Stimulated activated effector memory CD8-positive, alpha-beta T cell treated with anti-CD3 and anti-CD28 coated beads, Interleukin-12 subunit alpha, Interleukin-12 subunit beta, amount 100 ng/mL, for 72 hours (primary cell): Measurements from ENCODE around the gene CCDC85C.
A peak's percentile ranks its signal among the peaks of the same experiment; 100 is the strongest.

Experiments
- ATAC-seq: fragments of 150-1000 bp; cut with Tn5 transposase; 2 replicates; pipeline ENCODE4 v1.10.0; 2021
- DNase-seq, 2 donors: peaks; one replicate each; pipeline ENCODE4 v3.0.0; 2021 to 2022; ENCODE audit warnings: low spot score in 2 of 2
- H3K27ac Mint-ChIP-seq: one replicate; pipeline ENCODE4 v1.8.0; 2022; ENCODE audit warnings: mild to moderate bottlenecking, mixed read lengths
- H3K36me3 Mint-ChIP-seq: one replicate; pipeline ENCODE4 v1.8.0; 2022; ENCODE audit warnings: mild to moderate bottlenecking, mixed read lengths
- H3K4me1 Mint-ChIP-seq: one replicate; pipeline ENCODE4 v1.8.0; 2022; ENCODE audit warnings: mixed read lengths
- H3K4me3 Mint-ChIP-seq: one replicate; pipeline ENCODE4 v1.8.0; 2022; ENCODE audit warnings: mild to moderate bottlenecking, mixed read lengths
- H3K9me3 Mint-ChIP-seq: one replicate; pipeline ENCODE4 v1.8.0; 2022; ENCODE audit warnings: mixed read lengths

CCDC85C gene

DNA sequence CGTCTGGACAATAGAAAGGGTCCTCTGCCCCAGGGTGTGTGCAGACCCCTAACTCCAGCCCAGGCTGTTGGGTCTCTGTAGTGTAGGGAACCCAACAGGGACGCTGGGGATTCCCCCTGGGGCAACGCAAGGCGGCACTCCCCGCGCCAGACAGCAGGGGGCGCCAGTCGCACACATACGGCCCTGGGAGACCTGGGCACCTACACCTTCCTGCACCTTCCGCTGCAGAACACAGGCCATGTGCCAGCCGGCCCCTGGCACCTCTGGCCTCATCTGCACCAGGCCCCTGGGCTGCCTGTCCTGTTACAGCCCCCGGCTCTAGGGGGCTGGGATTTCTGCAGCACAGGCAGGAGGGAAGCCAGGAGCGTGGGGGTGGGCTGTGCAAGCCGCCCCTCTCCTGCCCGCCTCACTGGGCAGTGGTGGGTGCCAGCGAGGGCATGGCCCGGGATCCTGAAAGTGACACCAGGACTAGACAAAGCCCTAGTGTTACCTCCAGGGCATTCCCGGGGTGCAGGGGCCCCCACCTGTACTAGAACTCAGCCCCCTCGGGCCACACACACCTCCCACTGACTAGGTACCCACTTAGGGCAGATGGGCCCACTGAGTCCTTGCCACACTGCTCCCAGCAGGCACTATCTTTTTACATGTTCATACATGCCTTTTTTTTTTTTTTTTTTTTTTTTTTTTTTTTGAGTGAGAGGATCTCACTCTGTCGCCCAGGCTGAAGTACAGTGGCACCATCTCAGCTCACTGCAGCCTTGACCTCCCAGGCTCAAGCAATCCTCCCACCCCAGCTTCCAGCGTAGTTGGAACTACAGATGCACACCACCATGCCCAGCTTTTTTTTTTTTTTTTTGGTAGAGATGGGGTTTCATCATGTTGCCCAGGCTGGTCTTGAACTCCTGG, 85.3 kb downstream of the CCDC85C start:
- H3K4me1 Mint-ChIP-seq = no peaks in the 10 kb centered on the region
- DNase-seq (peak; percentile 91 to 94), ATAC-seq (peak; percentile 76)
- H3K36me3 Mint-ChIP-seq = peaks cover 4% of the 10 kb centered on the region
- H3K9me3 Mint-ChIP-seq = no peaks in the 10 kb centered on the region
- no peak overlapping the region for H3K27ac Mint-ChIP-seq
- no peak overlapping the region for H3K4me3 Mint-ChIP-seq

GRCh38 chr14:99517643-99518381, 86.2 kb downstream of the CCDC85C start:
- Mint-ChIP-seq H3K4me1 (no peaks in the 10 kb centered on the region), H3K27ac (no peak overlapping the region), H3K4me3 (no peak overlapping the region), H3K9me3 (no peaks in the 10 kb centered on the region), H3K36me3 (peaks cover 5% of the 10 kb centered on the region)
- ATAC-seq = no peak
- no peak for DNase-seq

DNA sequence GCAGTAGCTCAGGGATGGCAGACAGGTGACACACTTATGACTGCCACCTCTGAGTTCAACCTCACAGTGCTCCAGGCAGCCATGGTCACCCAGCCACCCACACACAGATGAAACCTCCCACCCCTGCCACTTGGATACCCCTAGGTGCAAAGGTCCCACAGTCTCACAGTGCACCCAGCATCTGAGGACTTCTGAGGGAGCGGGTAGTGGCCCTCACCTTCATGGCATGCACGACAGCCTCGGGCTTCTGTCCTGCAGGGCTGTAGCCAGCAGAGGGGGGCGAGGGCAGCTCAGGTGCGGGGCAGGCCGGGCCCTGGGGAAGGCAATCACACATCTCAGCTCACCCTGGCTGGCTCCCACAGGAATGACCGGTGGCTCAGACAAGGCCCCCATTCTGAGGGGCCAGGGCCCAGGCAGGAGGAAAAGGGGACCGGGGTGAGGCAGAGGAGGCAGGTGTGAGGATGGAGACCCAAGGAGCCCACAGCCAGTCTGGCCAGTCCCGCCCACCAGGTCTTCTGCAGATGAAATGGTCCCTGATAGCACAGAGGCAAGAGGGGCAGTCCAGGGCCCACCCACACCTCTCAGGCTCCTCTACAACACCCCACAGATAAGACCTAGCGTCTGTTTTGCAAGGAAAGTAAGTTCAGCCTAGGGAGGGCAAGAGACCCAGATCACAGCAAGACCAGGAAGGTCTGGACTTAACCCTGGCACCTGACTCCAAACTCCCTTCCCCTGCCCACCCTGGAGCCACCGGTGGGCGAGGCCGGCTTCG, 87.0 kb downstream of the CCDC85C start:
- Mint-ChIP-seq H3K36me3 (peaks cover 13% of the 10 kb centered on the region), H3K9me3 (no peaks in the 10 kb centered on the region), H3K4me3 (no peak overlapping the region), H3K27ac (no peak overlapping the region), H3K4me1 (no peaks in the 10 kb centered on the region)
- DNase-seq (no peak), ATAC-seq (no peak)

DNA sequence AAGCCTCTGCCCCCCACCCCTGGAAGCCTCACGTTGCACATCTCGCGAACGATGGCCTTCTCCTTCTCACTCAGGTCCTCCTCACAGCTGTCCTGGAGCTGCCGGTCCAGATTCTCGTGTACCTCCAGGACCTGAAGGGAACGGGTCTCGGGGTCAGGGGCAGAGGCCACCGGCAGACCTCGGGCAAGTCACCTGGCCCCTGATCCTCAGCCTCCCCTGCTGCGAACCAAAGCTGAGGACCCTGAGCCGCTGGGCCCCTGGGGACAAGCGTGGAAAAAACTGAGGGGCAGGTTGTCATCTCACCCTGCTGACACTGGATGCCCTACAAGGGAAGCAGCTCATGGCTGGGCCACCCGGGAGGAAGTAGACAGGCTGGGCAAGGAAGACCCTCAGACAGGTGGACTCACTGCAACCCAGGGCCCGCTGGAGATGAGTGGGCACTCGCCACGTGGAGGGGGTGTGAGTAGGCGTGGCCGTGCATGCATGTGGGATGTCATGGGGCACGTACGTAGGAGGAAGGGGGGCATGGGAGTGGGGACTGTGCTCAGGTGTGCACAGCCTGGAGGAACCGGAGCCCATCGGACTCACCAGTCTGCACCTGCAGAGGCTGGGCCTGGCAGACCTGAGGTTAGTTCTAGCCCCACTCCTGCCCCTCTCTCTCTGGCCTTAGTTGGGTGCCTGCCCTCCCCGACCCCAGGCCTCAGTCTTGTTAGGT, 87.7 kb downstream of the CCDC85C start:
- Mint-ChIP-seq H3K27ac (no peak overlapping the region), H3K9me3 (no peaks in the 10 kb centered on the region), H3K36me3 (peaks cover 16% of the 10 kb centered on the region), H3K4me1 (no peaks in the 10 kb centered on the region), H3K4me3 (no peak overlapping the region)
- DNase-seq (no peak), ATAC-seq (no peak)

GRCh38 chr14:99515301-99516155, 88.5 kb downstream of the CCDC85C start:
- no peak for ATAC-seq
- no peak for DNase-seq
- H3K36me3 Mint-ChIP-seq = peaks cover 24% of the 10 kb centered on the region
- no peaks in the 10 kb centered on the region for H3K9me3 Mint-ChIP-seq
- no peak overlapping the region for H3K27ac Mint-ChIP-seq
- no peak overlapping the region for H3K4me3 Mint-ChIP-seq
- H3K4me1 Mint-ChIP-seq = no peaks in the 10 kb centered on the region

- Mint-ChIP-seq H3K36me3 (peaks cover 28% of the 10 kb centered on the region), H3K4me1 (no peaks in the 10 kb centered on the region), H3K4me3 (no peak overlapping the region), H3K27ac (peak overlapping the region; percentile 77), H3K9me3 (no peaks in the 10 kb centered on the region)
- DNase-seq = no peak
- no peak for ATAC-seq
Measured at GRCh38 chr14:99514552-99515300, 89.3 kb downstream of the CCDC85C start.

- ATAC-seq (no peak), DNase-seq (no peak)
- peaks cover 34% of the 10 kb centered on the region for H3K36me3 Mint-ChIP-seq
- peak overlapping the region; percentile 77 for H3K27ac Mint-ChIP-seq
- H3K4me1 Mint-ChIP-seq = no peaks in the 10 kb centered on the region
- H3K4me3 Mint-ChIP-seq = no peak overlapping the region
- H3K9me3 Mint-ChIP-seq = no peaks in the 10 kb centered on the region
Measured at GRCh38 chr14:99513946-99514551, 90.0 kb downstream of the CCDC85C start.

DNA sequence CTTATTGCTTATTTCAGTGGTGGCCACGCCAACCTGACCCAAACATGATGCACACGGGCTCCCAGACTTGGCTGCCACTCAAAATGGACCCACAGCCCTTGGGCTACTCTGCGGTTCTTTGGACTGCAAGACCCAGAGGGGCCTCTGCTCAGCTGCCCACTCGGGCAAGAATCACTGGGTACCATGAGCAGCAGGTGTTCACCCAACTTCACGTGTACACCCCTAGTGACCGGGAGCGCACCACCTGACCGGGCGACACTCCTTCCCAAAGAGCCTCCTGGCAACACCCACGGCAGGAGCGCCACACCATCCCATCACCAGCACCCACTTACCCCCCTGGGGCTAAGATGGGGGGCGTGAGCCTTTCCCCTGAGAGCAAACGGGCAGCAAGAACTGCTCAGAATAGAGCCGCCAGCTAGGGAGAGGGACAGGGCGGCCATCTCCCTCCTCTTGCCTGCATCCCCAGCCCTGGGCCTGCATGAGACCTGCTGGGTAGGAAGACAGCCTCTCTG, 90.8 kb downstream of the CCDC85C start:
- no peaks in the 10 kb centered on the region for H3K9me3 Mint-ChIP-seq
- H3K4me3 Mint-ChIP-seq = no peak overlapping the region
- ATAC-seq (no peak), DNase-seq (no peak)
- H3K27ac Mint-ChIP-seq = peak overlapping the region; percentile 77
- H3K36me3 Mint-ChIP-seq = peaks cover 42% of the 10 kb centered on the region
- no peaks in the 10 kb centered on the region for H3K4me1 Mint-ChIP-seq

DNA sequence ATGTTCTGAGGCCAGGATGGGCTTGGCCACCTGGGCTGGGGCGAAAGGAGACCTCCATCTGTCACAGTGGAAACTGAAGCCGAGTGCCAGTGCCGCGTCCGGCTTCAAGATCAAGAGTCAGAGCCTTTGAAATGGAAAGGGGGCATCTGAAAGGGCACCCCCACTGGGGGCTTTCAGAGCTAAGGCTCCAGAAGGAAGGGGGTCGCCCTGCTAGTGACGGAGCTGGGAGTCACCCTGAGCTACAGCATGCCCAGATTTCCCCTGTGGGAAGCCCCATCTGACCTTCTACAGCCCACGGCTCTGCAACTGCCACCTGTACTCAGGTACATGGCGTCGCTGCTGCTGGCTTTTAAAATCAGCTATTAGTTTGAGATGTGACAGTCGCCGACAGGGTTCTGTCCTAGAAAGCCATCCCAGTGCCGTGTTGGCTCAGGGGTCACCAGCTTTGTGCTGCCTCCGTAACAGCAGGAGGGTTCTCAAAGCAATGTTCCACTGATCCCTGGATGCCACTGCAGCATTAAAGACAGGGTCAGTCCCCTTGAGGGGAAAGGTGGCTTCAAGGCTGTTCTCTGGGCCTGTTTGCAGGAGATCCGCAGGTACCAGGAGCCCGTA, 91.3 kb downstream of the CCDC85C start:
- Mint-ChIP-seq H3K36me3 (peaks cover 48% of the 10 kb centered on the region), H3K27ac (no peak overlapping the region)
- ATAC-seq = no peak

DNA sequence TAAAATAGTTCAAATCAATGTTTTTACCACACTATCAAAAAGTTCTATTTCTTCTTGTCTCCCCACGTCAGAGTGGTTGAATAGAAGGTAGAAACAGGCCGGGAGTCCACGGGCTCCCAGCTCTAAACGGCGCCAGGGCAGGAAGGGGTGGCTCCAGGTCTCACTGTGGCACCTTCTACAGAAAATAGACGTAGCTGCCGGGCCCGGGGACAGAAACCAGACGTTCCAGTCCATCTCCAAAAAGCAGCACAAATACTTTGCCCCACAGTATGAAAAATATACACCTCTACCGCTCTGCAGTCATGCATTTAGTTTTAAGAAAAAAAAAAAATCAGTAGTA, 91.9 kb downstream of the CCDC85C start:
- DNase-seq (no peak), ATAC-seq (no peak)
- Mint-ChIP-seq H3K4me3 (no peak overlapping the region), H3K36me3 (peaks cover 54% of the 10 kb centered on the region), H3K4me1 (no peaks in the 10 kb centered on the region), H3K9me3 (no peaks in the 10 kb centered on the region), H3K27ac (no peak overlapping the region)

More for the DNA sequence above, 91.3 kb downstream of the CCDC85C start:
- DNase-seq = no peak
- H3K4me1 Mint-ChIP-seq = no peaks in the 10 kb centered on the region
- no peaks in the 10 kb centered on the region for H3K9me3 Mint-ChIP-seq
- no peak overlapping the region for H3K4me3 Mint-ChIP-seq

GRCh38 chr14:99511421-99512109, 92.4 kb downstream of the CCDC85C start:
- Mint-ChIP-seq H3K4me3 (no peak overlapping the region), H3K4me1 (no peaks in the 10 kb centered on the region), H3K9me3 (no peaks in the 10 kb centered on the region), H3K36me3 (peaks cover 59% of the 10 kb centered on the region), H3K27ac (no peak overlapping the region)
- ATAC-seq (no peak), DNase-seq (no peak)

DNA sequence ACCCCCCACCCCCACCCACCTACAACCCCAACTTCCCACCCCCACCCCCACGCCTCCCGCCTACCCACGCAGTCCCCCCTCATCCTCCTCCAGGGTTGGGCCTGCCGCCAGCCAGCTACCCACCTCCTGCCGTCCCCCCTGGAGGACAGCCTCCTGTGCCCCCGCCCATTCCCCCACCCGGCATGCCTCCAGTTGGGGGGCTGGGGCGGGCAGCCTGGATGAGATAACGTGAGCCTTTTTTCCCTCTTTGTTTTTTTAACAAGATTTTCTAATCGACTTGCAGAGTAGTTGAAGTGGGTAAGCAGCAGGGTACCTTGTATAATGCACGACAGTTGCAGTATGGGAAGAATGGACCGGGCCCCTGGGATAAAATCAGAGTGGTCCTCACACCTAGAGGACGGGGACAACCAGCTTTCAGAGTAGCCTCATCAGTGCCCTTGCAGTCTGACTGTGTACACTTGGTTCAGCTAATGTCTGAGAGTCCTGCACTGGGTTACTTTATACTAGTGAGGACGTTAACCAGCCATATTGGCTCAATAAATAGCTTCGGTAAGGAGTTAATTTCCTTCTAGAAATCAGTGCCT, 93.4 kb downstream of the CCDC85C start:
- H3K4me1 Mint-ChIP-seq = no peaks in the 10 kb centered on the region
- H3K36me3 Mint-ChIP-seq = peaks cover 68% of the 10 kb centered on the region

More for the DNA sequence above, 93.4 kb downstream of the CCDC85C start:
- no peak for ATAC-seq
- Mint-ChIP-seq H3K27ac (no peak overlapping the region), H3K4me3 (no peak overlapping the region), H3K9me3 (no peaks in the 10 kb centered on the region)
- DNase-seq = no peak
